Cardiac fibroblast (primary cell): ENCODE results near the gene SMIM38.
"Not testable (repeated sequence)": the region's sequence is repeated elsewhere in the genome, so short reads cannot be mapped to it uniquely, and the experiment has no call there.

Source experiments
- DNase-seq, 2 donors: peaks; one replicate each; pipeline versions ENCODE4 v3.0.0 to v3.0.0-alpha.2; 2010; ENCODE audit warnings: low read depth in 2 of 2
- H3K4me3 ChIP-seq, 2 donors: replicated peaks in 1 of 2; 1 replicate in 1 of 2; 2 replicates in 1 of 2; pipeline ENCODE4 v1.5.1; 2011; ENCODE audit warnings: low read depth in 2 of 2, low read length in 2 of 2, mild to moderate bottlenecking in 2 of 2, moderate library complexity in 1 of 2
- CTCF ChIP-seq: IDR thresholded peaks from one replicate; pipeline ENCODE4 v1.5.1; 2011; ENCODE audit warnings: low read depth, mild to moderate bottlenecking, low read length, inconsistent platforms

SMIM38 gene

GRCh38 chr11:69133251-69133650 is 22.5 kb upstream of the SMIM38 start:
- TF ChIP-seq CTCF = no peak
- H3K4me3 ChIP-seq = no peak overlapping the region
- no peak for DNase-seq

- not testable (repeated sequence) for H3K4me3 ChIP-seq, DNase-seq
Measured at GRCh38 chr11:69134182-69134581, 21.6 kb upstream of the SMIM38 start.

- no peak for TF ChIP-seq CTCF
- DNase-seq = no peak
- H3K4me3 ChIP-seq = no peak overlapping the region
Measured at GRCh38 chr11:69134957-69135356, 20.8 kb upstream of the SMIM38 start.

DNA sequence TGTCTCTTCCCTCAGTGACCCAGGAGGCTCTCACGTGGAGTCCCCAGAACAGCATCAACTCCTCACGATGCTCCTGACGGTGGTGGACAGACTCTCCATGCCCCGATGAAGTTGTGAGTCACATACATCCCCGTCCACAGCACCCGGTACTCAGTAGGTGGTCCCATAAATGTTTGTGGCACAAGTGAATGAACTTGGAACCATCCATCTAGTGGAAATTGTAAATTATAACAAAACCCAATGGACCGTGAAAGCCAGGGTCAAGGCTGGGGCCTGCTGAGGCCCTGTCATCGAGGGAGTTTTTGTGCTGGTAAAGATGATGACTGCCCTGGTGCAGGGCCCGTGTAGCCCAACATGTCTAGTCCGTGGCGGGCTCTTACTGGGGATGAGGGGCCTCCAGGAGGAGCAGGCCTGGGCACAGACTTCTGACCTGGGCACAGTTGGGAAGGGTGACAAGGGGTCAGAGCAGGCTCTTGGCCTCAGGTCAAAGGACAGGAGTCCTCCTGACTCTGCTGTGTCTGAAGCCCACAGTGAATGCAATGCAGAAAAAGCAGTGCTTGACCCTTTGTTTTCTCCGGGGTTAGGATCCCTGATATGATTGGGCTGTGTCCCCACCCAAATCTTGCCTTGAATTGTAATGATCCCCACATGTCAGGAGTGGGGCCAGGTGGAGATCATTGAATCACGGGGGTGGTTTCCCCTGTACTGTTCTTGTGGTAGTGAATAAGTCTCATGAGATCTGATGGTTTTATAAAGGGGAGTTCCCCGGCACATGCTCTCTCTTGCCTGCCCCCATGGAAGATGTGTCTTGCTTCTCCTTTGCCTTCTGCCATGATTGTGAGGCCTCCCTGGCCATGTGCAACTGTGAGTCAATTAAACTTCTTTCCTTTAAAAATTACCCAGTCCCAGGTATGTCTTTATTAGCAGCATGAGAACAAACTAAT is 20.0 kb upstream of the SMIM38 start:
- H3K4me3 ChIP-seq = no peak overlapping the region
- no peak for DNase-seq
- TF ChIP-seq CTCF = no peak

- no peak for TF ChIP-seq CTCF
- no peak overlapping the region for H3K4me3 ChIP-seq
- DNase-seq = no peak
Measured at GRCh38 chr11:69136471-69136870, 19.3 kb upstream of the SMIM38 start.

DNA sequence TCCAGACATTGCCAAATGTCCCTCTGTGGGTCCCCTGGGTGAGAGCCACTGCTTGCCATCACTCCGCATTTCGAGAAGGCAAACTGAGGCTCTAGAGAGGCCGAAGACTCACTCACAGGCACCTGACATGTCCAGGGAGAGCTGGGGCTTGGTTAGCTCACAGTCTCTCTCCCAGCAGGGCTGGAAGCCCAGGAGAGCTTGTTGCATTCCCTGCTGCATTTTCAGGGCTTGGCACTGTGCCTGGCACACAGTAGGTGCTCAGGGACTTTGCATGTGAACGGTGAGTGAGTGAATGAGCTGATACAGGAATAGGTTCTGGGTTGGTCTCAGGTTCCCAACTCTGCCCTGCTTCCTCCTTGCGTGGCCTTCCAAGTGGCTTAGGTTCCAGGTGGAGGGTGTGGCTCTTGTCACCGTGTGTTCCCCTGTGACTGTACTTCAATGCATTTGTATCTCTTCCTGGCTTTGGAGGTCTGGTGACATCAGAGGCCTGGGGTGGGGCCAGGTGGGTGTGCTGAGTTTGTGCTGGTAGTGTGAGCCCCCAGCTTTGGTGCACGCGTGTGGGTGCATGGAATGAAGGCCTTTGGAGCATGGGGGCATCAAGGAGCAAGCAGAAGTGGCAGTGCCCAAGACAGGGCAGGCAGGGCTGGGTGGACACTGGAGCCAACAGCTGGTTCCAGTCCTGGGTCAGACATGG is 18.4 kb upstream of the SMIM38 start:
- H3K4me3 ChIP-seq = no peak overlapping the region
- no peak for TF ChIP-seq CTCF
- DNase-seq = no peak

GRCh38 chr11:69138265-69138664 is 17.5 kb upstream of the SMIM38 start:
- no peak for TF ChIP-seq CTCF
- no peak overlapping the region for H3K4me3 ChIP-seq
- DNase-seq = peak; percentile 72 to 77

- H3K4me3 ChIP-seq, DNase-seq: not testable (repeated sequence)
Measured at GRCh38 chr11:69140161-69140560, 15.6 kb upstream of the SMIM38 start.
